ENCODE results near the gene DDIT4L.
A peak's percentile ranks its signal among the peaks of the same experiment; 100 is the strongest.
"Not testable (repeated sequence)": the region's sequence is repeated elsewhere in the genome, so short reads cannot be mapped to it uniquely, and the experiment has no call there.

The DDIT4L gene, protein sequence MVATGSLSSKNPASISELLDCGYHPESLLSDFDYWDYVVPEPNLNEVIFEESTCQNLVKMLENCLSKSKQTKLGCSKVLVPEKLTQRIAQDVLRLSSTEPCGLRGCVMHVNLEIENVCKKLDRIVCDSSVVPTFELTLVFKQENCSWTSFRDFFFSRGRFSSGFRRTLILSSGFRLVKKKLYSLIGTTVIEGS

DNA sequence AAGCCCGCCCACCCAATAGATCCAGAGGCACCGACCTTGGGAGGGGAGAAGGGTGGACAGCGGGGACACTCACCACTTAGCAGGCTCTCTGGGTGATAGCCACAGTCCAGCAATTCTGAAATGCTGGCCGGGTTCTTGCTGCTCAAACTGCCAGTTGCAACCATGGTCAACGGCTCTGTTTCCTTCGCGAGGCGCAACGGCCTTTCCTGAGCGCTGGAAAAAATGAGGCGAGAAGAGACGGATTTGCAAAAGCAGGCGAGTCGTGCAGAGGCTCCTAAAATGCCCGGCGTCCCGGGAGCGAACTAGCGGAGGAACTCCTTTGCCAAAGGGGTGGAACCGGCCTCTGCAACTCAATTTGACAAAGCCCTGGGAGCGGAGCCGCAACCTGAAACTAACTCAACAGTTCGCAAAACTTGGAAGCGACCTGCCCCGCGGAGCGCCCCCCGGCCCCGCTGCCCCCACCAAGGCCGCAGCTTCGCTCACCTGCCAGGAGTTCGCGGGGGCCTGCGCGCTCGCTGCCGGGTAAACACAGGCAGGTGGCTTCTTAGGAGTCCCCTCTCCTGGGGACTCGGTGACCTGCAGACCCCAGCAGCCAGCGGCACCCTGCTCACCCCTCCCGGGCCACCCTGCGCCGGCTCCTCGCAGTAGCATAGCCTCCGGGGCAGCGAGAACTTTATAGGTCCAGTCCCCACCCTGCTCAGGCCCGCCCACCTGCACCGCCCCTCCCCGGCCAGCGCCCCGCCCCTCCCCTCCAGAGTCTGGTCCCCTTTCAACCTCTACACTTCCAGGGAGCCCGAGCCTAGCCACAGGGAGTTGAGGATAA, at the start of gene DDIT4L:
Gene DDIT4L (minus strand): TSS at position 649 of the 823 bp plus-strand sequence. CDS start 485 bp downstream, at position 164.
- DNase-seq, result no peak

DNA sequence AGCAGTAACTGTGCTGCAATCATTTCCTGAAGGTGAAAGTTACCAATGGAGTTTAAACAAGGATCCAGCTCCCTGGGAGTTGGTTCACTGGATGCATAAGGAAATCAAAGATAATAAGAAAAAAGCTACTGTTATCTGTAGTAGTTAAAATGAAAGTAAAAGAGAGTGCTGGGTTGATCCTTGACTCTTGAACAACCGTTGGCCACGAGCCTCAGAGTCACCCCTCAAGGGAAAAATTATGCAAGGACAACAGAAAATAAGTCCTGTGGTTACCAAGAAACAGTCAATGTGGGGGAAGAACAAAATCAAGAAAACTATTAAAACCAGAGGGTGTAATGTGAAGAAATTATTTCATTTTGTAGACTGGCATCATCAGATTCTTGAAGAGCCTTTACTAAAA, 49.7 kb upstream of the DDIT4L start:
- no peak for DNase-seq

DNA sequence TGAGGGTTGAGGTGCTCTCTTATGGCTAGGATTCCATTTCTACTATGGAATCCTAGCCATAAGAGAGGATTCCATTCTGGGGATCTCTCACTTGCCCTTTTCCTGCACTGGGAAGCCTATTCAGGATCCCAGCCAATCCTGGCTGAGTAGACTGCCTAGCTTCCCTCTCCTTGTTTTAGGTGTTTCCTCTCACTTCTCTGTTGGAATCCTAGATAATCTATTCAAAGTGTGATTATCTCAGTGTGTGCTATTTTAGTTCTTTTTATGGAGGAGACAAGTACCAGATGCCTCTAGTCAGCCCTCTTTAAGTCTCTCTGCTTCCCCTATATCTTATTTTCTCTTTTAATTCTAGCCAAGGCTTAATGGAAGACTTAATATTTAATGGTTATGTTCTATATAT, 34.5 kb upstream of the DDIT4L start:
- DNase-seq, result no peak

DNA sequence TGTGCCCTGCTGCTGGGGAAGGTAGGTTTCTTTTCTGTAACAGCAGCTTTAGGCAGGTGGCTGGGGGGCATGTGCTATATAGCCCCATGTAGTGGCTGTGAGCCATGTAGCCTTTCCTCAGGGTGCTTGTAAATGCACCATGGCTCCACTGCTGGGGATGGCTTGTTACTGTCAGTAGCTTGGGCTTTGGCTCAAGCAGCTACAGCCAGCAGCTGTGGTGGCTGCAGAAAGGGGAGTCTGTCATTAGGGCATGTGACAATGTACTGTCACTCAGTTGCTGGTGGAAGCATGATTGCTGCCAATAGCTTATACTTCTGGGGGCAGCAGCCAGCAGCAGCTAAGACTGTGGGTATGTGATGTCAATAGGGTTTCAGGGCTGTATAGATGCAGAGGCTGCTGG, 33.9 kb upstream of the DDIT4L start:
- DNase-seq, result no peak

DNA sequence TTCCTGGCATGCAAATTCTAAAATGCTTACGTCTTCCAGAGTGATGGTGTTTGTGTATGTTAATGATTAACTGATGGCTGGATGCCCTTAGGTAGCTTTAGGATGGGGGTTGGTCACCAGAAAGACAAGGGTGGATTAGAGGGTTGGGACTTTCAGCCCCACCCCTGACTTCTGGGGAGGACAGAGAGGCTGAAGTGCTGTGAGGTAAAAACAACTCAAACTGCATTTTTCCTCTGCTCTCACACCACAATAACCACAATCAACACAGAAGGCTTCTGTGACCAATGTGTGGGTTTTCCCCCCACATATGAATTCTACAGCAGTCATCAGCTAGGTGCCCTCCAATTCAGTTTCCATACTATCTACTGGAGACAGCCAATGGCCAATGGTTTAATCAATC, 18.7 kb upstream of the DDIT4L start:
- no peak for DNase-seq

DNA sequence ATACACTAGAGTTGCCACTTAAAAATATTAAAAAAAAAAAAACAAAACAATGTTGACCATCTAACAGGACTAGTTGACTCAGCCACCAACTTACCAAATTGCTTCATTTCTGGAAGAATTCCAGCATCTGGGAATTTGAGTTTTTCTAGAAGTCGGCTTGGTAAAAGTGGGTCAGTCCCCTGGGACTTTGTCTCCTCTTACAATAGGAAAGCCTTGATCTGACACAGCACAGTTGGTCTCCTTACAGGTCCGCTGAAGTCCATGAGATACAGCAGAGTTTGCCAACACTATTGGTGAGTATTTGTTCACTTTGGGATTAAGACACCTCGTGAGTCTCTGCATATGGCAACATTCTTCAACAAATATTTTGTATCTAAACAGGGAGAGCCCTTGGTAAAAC, 18.2 kb upstream of the DDIT4L start:
- no peak for DNase-seq

DNA sequence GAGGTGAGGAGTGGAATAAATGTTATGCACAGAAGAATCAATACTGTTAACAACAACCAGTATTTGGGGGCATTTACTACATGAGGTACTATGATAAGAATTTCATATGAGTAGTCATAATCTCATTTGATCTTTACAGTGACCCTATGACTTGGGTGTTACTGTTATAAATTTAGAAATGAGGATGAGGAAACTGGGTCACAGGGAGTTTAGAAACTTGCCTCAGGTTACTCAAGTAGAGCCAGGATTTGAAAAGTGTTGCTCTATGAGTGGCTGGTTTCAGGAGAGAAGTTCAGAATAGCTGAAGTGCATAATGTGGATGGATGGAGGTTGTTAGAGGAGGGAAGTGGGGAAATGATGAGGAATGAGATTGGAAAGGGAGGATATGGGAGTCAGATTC, 16.6 kb upstream of the DDIT4L start:
- no peak for DNase-seq

DNA sequence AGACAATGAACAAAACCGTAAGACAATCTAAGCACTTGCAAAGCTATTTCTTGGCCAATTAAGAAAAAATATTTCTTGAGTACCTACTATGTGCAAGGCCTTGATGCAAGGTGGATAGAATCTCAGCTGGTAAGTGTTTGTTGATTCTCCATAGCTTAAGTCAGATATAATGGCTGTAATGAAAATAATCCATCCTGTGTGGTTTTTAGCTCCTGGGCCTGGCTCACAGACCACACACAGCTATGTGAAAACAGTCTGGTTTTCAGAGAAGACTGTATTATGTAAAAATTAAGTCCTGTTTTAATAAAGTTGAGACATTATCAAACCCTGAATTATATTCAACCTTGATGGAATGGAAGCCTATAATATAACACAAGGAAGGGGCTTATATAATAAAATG, 7.8 kb upstream of the DDIT4L start:
- DNase-seq, result no peak

DNA sequence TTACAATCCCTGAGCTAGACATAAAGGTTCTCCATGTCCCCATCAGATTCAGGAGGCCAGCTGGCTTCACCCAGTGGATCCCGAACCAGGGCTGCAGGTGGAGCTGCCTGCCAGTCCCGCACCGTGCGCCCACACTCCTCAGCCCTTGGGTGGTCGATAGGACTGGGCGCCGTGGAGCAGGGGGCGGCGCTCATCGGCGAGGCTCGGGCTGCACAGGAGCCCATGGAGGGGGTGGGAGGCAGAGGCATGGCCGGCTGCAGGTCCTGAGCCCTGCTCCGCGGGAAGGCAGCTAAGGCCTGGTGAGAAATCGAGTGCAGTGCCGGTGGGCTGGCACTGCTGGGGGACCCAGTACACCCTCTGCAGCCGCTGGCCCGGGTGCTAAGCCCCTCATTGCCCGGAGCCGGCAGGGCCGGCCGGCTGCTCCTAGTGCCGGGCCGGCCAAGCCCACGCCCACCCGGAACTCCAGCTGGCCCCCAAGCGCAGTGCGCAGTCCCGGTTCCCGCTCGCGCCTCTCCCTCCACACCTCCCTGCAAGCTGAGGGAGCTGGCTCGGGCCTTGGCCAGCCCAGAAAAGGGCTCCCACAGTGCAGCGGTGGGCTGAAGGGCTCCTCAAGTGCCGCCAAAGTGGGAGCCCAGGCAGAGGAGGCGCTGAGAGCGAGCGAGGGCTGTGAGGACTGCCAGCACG, 6.3 kb upstream of the DDIT4L start:
- not testable (repeated sequence) for DNase-seq

DNA sequence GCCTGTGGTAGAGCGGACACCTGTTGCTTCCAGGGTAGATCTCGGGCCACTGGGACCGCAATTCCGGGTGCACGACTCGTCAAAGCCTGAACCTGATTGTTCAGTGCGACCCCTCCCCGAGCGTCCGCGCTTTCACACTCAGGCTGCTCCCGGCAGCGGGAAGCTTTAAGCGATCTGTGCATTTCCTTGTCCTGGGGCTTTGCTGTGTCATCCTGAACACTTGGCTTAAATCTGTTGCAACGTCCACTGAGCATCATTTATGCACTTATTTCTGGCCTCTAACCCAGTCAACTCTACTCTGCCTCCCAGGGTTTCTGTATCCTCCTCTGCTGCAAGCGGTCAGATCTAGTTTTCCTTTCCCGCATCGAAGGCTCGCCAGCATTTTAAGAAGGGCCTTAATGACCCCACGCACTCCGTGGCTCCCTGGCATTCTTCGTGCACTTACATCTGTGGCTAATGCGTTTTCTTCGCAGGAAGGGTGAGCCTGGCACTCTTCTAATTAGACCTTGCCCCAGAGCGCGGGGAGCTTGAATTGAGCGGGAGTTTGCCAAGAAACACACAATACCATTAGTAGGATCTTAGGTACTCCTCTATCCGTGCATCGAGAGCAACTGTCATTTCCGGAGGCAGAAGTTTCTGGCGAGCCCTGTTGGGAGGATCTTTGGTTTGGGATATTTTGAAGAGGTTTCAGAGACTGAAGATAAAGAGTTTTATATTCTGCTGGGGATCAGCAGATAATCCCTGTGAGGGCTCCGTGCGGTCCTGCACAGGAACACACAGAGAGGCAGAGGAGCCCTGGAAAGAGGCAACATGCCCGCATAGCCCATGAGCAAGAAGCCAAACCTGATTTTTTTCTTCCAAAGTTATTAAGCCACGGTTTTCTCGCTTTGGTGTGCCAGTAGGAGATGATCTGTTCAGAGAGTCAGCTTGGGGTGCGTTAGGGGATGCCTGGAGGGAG, 654 bp upstream of the DDIT4L start:
- no peak for DNase-seq

DNA sequence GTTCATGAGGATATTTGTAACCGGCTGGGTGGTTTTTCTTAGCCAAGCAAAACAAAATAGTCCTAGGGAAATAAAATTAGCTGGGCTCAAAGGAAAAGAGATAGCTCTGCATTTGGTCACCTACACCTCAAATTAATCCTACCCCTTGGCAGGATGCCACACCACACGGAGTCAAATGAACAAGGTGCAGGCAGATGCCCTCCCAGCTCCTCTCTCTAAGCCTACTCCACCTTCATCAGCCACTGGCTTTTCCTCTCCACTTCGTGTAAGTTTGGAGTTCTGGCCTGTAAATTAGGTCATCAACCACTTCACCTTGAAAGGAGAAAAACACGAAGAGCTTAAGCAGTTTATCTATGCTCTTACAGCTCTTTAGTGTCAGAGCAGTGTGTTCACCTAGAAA, 1.4 kb downstream of the DDIT4L start:
- DNase-seq, result no peak

DNA sequence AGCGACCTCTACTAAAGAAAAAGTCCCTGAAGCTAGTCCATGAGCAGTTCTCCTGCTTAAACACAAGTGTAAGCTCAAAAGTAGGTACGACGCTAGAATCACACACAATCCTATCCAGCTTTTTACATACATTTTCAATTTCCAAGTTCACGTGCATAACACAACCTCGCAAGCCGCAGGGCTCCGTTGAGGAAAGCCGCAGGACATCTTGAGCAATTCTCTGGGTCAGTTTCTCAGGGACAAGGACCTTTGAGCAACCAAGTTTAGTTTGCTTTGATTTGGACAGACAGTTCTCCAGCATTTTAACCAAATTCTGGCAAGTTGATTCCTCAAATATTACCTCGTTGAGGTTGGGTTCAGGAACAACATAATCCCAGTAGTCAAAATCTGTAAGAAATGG, 2.5 kb downstream of the DDIT4L start:
- DNase-seq, result no peak

DNA sequence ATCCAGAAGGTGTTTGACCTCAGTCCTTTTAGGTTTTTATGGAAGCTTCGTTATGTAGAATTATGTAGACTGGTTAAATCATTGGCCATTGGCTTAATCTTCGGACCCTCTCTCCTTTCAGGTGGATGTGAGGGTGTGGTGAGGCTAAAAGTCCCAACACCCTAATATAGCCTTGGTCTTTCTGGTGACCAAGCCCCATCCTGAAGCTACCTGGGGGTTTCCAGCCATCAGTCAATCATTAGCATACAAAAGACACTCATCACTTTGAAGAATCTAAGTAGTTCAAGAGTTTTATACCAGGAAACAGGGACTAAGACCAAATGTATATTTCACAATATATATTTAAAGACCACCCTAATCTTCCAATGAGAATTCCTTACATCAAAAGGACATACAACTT, 5.5 kb downstream of the DDIT4L start:
- DNase-seq, result no peak

DNA sequence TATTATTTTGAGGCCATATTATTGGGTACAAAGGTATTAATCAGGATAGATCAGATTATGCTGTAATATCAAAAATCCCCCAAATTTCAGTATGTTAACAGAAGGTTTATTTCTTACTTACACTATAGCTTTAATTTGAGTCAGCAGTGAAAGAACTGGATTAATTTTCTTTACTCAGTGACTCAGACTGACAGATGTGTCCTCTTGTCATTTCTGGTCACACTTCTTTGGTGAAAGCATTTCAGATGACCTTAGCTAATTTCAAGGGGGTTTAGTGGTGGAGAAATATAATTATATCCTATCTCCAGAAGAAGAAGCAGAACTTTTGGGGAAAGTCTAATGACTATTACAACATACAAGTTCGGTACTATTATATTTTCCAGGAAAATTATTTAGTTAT, 12.4 kb downstream of the DDIT4L start:
- no peak for DNase-seq

DNA sequence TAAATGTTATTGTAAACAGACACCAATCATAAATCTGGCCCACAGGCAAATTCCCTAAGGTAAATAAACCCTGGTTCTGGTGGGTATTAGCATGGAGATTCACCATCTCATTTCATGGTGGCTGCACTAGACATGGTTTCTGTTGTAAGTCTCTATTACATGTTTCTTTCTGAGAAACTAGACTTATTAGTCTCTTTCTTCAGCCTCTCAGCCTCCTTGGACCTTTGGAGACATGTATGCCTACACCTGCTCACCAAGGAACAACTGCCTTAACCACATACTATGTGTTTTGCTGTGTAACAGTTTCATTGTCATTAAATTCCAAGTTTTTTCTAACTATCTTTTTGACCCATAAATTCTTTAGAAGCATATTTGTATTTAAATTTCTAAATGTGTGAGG, 13.1 kb downstream of the DDIT4L start:
- no peak for DNase-seq

DNA sequence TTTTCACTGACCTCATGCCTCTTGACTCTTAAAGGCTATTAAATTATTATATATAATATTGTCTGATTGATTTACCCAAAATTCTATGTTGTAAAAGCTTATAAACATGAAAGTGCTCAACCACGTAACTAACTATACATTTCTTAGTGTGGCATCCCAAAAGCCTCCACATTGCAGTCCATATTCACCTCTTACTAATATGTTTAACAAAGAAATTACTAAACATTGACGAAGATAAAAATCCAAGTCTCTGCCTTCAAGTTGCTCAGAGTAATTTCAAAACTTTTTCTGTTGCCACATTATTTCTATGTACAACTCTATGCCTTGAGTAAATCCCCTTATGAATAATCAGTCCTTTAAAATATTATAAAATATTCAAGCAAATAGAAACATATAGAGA, 14.4 kb downstream of the DDIT4L start:
- DNase-seq, result no peak

DNA sequence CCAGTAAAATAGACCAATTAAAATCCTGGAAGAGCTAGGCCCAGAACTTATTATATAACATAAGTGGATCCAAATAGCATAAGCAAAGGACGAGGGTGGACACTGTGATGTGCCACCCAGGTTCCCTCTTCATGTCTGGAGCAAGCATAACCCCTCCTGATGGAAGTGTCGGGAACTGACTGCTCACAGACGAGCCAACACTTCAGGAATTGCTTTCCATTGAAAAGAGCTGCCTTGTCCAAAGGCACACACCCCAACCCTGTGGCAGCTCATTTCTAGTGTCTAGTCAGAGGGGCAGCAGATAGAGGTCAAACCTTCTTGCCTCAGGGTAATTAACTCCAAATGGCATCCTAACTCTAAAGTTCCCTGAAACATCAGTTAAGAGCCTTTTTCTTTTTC, 15.3 kb downstream of the DDIT4L start:
- DNase-seq, result no peak

DNA sequence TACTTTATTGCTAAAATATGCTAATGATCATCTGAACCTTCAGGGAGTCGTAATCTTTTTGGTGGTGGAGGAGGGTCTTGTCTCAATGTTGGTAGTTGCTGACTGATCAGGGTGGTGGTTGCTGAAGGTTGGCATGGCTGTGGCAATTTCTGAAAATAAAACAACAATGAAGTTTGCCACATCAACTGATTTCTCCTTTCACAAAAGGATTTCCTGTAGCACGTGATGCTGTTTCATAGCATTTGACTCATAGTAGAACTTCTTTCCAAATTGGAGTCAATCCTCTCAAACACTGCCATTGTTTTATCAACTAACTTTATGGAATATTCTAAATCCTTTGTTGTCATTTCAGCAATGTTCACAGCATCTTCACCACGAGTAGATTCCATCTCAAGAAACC, 19.3 kb downstream of the DDIT4L start:
- DNase-seq, result no peak

DNA sequence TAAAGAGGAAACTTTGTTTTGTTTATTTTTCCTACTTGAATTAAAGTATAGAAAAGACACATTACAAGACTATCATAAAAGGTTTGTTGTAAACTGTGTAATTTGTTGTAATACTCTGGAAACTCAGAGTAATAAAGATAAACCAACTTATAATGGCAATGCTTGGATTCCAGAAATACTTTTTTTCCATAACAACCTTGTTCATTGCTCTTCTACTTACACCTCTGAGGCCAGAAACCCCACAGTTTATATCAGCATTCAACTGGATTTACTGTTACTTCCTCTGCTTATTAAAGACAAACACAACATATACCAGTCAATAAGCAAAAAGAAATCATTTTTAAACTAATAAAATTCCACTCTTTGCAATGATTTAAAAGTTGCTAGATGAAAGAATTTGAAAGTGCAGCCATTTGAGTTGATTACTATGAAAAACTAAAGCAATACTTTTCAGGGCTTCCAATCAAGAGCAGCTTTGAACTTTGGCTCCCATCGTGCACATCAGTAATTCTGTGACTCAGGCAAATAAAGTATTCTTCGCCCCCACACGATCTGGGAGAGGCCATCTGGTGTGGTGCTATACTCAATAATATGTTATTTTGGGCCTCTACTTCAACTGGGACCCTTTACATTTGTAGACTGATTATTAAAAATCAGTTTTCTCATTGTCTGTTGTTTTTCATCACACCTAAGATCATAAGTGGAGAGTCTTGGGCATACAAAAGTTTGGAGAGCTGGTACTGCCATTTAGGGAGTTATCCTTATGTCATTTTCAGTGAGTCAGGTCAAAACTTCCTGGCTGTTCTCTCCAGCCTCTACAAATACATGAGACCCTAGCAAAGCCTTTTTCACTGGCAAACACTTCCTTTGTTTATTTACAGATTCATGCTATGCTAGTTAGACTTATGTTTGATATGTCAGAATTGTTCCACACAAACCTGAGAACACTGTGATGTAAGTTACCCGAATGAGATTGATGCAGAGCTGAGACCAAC, 20.5 kb downstream of the DDIT4L start:
- DNase-seq, result peak; percentile 21

DNA sequence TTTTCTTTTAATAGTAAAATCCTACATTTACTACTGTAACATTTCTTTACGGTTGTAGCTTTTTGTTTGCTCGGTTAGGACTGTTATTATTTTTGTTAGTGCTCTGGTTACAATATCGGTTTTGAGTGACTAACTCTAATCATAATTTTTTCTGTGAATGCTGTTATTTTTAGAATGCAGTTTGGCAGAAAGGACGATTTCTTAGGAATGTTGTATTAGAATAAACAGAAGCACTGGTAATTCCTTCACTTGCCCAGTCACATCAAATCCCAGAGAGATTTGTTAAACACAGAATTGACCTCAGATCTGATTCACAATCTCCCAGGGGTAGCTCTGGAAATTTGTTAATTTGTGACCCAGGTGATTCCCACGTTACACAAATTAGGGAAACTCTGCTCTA, 21.7 kb downstream of the DDIT4L start:
- no peak for DNase-seq

DNA sequence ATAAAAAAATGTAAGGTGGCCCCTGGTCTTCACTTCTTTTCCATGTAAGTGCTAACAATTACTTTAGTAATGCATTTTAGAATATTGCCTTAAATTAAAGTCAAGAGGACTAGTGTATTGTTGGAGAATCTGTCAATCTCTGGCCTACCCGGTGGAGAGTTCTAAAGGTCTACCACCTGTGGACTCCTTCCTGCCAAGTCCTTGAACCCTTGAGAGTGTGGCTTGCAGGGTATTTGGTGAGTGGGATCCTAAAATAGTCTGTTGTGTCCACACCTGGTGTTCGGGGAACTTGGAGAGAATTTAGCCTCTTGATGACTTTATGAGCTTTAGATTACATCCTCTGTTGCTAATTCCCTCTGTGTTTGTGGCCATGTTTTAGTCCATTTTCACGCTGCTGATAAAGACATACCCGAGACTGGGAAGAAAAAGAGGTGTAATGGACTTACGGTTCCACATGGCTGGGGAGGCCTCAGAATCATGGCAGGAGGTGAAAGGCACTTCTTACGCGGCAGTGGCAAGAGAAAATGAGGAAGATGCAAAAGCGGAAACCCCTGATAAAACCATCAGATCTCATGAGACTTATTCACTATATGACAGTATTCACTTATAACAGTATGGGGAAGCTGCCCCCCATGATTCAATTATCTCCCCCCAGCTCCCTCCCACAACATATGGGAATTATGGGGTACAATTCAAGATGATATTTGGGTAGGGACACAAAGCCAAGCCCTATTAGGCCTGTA, 23.8 kb downstream of the DDIT4L start:
- DNase-seq, result no peak
